ENCODE measurements around the gene GYPC.

GYPC gene

GRCh38 chr2:126720638-126721037 is 64.7 kb downstream of the GYPC start:
- 96% methylated on average over 2 of the region's 2 CpGs for WGBS
- no peak overlapping the region for H3K27ac ChIP-seq (ENCODE audit: low read depth, low read length)
- H3K36me3 ChIP-seq (ENCODE audit: insufficient read depth, low read length) = no peaks in the 10 kb centered on the region
- H3K4me3 ChIP-seq (ENCODE audit: low read length) = no peak overlapping the region
- H3K4me1 ChIP-seq (ENCODE audit: insufficient read depth, low read length) = no peaks in the 10 kb centered on the region
- H3K27me3 ChIP-seq (ENCODE audit: insufficient read depth, low read length) = no peaks in the 10 kb centered on the region
- H3K9me3 ChIP-seq (ENCODE audit: insufficient read depth, low read depth, low read length) = peaks cover 11% of the 10 kb centered on the region
- no peak overlapping the region for H3K9ac ChIP-seq (ENCODE audit: low read depth, low read length)

DNA sequence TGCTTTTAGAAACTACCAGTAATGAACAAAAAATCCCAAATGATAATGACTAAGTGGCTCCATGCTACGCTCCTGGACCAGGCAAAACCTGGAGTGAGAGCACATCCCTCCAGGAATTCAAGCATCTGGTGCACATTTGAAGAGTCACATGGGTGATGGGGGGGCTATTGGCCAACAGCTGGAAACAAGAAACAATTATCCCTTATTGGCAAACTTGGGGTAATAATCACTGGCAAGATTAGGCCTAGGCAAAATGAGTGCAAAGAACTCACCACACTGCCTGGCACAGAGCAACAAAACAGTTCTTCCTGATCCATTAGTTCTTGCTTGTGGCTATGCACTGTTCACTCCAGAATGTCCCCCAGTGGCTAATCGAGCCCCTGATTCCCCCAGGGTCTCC is 66.1 kb downstream of the GYPC start:
- no peaks in the 10 kb centered on the region for H3K27me3 ChIP-seq (ENCODE audit: insufficient read depth, low read length)
- WGBS = 87% methylated on average over 2 of the region's 2 CpGs
- H3K4me1 ChIP-seq (ENCODE audit: insufficient read depth, low read length) = no peaks in the 10 kb centered on the region
- no peak overlapping the region for H3K27ac ChIP-seq (ENCODE audit: low read depth, low read length)
- peaks cover 16% of the 10 kb centered on the region for H3K9me3 ChIP-seq (ENCODE audit: insufficient read depth, low read depth, low read length)
- no peaks in the 10 kb centered on the region for H3K36me3 ChIP-seq (ENCODE audit: insufficient read depth, low read length)
- H3K4me3 ChIP-seq (ENCODE audit: low read length) = no peak overlapping the region
- H3K9ac ChIP-seq (ENCODE audit: low read depth, low read length) = no peak overlapping the region

DNA sequence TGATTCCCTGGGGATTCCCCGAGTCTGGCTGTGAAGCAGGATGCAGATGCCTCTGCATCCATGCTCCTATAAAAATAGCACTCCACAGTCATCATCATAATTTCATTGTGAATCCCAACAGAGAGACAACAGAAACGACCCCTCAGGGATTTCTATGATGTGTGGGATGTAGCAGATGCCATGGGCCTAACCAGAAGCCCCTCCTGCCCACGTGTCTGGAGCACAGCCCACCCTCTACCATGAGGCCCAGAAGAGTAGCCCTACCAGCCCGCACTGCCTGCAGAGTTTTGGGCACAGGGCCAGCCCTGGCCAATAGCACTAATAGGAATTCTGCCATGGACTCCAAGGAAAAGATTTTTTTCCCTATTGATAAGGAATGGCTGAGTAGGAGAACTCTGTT is 66.6 kb downstream of the GYPC start:
- Histone ChIP-seq H3K9ac (ENCODE audit: low read depth, low read length) (no peak overlapping the region), H3K4me1 (ENCODE audit: insufficient read depth, low read length) (no peaks in the 10 kb centered on the region), H3K27ac (ENCODE audit: low read depth, low read length) (no peak overlapping the region), H3K9me3 (ENCODE audit: insufficient read depth, low read depth, low read length) (peaks cover 16% of the 10 kb centered on the region), H3K36me3 (ENCODE audit: insufficient read depth, low read length) (no peaks in the 10 kb centered on the region), H3K27me3 (ENCODE audit: insufficient read depth, low read length) (no peaks in the 10 kb centered on the region), H3K4me3 (ENCODE audit: low read length) (no peak overlapping the region)
- 90% methylated on average over 4 of the region's 4 CpGs for whole genome bisulfite sequencing

- Histone ChIP-seq H3K9me3 (ENCODE audit: insufficient read depth, low read depth, low read length) (peaks cover 16% of the 10 kb centered on the region), H3K27ac (ENCODE audit: low read depth, low read length) (no peak overlapping the region), H3K4me1 (ENCODE audit: insufficient read depth, low read length) (no peaks in the 10 kb centered on the region), H3K9ac (ENCODE audit: low read depth, low read length) (no peak overlapping the region), H3K4me3 (ENCODE audit: low read length) (no peak overlapping the region), H3K27me3 (ENCODE audit: insufficient read depth, low read length) (no peaks in the 10 kb centered on the region), H3K36me3 (ENCODE audit: insufficient read depth, low read length) (no peaks in the 10 kb centered on the region)
- WGBS = 95% methylated on average over 2 of the region's 2 CpGs
Observed at GRCh38 chr2:126723281-126723815, 67.4 kb downstream of the GYPC start.

DNA sequence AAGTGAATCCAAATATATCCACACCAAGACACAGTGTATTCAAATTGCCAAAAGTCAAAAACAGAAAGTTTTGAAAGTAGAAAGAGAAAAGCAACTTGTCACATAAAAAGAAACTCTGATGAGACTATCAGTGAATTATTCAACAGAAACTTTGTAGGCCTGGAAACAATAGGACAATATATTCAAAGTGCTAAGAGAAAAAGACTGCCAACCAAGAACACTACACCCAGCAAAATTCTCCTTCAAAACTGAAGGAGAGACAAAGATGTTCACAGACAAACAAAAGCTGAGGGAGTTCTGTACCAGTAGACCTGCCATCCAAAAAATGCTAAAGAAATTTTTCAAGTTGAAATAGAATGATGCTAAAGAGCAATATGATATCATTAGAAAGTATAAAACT is 69.6 kb downstream of the GYPC start:
- Histone ChIP-seq H3K4me1 (ENCODE audit: insufficient read depth, low read length) (no peaks in the 10 kb centered on the region), H3K4me3 (ENCODE audit: low read length) (no peak overlapping the region), H3K27me3 (ENCODE audit: insufficient read depth, low read length) (no peaks in the 10 kb centered on the region), H3K36me3 (ENCODE audit: insufficient read depth, low read length) (no peaks in the 10 kb centered on the region), H3K27ac (ENCODE audit: low read depth, low read length) (no peak overlapping the region), H3K9me3 (ENCODE audit: insufficient read depth, low read depth, low read length) (peaks cover 16% of the 10 kb centered on the region), H3K9ac (ENCODE audit: low read depth, low read length) (no peak overlapping the region)

GRCh38 chr2:126729896-126730295 is 73.9 kb downstream of the GYPC start:
- H3K4me1 ChIP-seq (ENCODE audit: insufficient read depth, low read length) = no peaks in the 10 kb centered on the region
- H3K27me3 ChIP-seq (ENCODE audit: insufficient read depth, low read length) = no peaks in the 10 kb centered on the region
- H3K9ac ChIP-seq (ENCODE audit: low read depth, low read length) = no peak overlapping the region
- no peaks in the 10 kb centered on the region for H3K36me3 ChIP-seq (ENCODE audit: insufficient read depth, low read length)
- H3K9me3 ChIP-seq (ENCODE audit: insufficient read depth, low read depth, low read length) = peaks cover 12% of the 10 kb centered on the region; the same call in 1 of the 2 replicates
- WGBS = 90% methylated on average over 4 of the region's 4 CpGs
- H3K4me3 ChIP-seq (ENCODE audit: low read length) = no peak overlapping the region
- H3K27ac ChIP-seq (ENCODE audit: low read depth, low read length) = no peak overlapping the region

DNA sequence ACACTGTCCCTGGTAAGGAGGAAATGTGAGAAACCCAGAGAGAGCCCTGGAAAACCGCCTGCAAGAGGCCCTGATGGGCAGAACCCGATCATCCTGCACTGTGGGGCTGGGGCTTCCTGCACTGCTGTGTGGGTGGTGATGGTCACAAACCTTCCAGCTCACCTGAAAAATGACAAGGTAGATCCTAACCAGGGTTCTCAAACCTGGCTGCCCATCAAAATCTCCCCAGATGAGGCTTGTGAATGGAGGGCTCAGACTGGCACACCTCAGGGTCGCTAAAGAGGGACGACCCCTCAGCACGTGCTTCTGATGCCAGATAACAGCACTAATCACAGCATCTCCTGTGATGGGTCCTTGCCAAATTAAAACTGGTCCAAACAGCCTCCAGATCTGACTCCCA is 74.7 kb downstream of the GYPC start:
- Histone ChIP-seq H3K4me1 (ENCODE audit: insufficient read depth, low read length) (no peaks in the 10 kb centered on the region), H3K9me3 (ENCODE audit: insufficient read depth, low read depth, low read length) (peaks cover 5% of the 10 kb centered on the region; the same call in 1 of the 2 replicates), H3K4me3 (ENCODE audit: low read length) (no peak overlapping the region), H3K27ac (ENCODE audit: low read depth, low read length) (no peak overlapping the region), H3K9ac (ENCODE audit: low read depth, low read length) (no peak overlapping the region), H3K27me3 (ENCODE audit: insufficient read depth, low read length) (no peaks in the 10 kb centered on the region), H3K36me3 (ENCODE audit: insufficient read depth, low read length) (no peaks in the 10 kb centered on the region)
- WGBS = 90% methylated on average over 5 of the region's 5 CpGs

DNA sequence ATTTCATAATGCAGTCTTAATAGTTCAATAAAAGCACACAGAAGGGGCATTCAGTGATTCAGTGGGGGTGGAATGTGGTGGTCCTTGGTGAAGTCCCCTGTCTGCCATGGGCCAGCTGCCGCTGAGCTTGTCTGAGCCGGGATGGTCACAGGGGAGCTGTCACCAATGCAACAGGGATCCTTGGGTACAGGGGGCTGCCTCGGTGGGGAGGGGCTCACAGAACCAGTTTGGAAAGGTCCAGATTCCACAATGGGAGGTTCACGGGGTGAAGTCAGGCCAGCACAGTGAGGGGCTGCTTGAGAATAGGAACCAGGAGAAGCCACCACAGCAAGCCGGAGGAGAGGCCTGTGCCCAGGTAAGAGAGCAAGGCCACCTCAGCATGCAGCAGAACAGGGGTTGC is 75.4 kb downstream of the GYPC start:
- no peak overlapping the region for H3K9ac ChIP-seq (ENCODE audit: low read depth, low read length)
- H3K36me3 ChIP-seq (ENCODE audit: insufficient read depth, low read length) = no peaks in the 10 kb centered on the region
- no peaks in the 10 kb centered on the region for H3K27me3 ChIP-seq (ENCODE audit: insufficient read depth, low read length)
- H3K27ac ChIP-seq (ENCODE audit: low read depth, low read length) = no peak overlapping the region
- H3K9me3 ChIP-seq (ENCODE audit: insufficient read depth, low read depth, low read length) = no peaks in the 10 kb centered on the region
- H3K4me3 ChIP-seq (ENCODE audit: low read length) = no peak overlapping the region
- WGBS = 93% methylated on average over 5 of the region's 5 CpGs
- no peaks in the 10 kb centered on the region for H3K4me1 ChIP-seq (ENCODE audit: insufficient read depth, low read length)

DNA sequence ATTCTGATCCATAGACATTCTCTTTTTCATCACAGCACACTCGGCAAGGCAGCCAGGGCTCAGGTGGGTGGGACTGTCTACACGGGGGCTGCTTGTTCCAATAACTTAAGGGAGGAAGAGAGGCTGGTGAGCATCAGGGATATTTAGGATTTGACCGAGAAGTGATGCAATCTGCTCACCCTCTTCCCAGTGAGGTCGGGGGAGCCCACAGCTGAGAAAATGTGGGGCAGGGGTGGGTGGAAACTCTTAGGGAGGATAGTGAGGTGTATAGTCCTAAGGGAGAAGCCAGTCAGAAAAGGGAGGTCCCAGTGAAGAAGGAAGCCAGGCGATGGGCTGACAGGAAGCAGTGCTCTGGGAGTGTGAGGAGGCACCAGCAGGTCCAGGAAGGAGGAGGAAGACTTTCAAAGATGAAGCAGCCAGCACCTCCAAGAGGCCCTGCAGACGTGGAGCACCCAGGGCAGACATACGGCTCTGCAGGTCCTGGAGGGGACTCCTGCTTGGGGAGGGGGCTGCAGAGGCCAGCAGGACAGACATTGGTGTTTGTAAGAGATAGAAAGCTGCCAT is 76.8 kb downstream of the GYPC start:
- Histone ChIP-seq H3K9me3 (ENCODE audit: insufficient read depth, low read depth, low read length) (no peaks in the 10 kb centered on the region), H3K4me3 (ENCODE audit: low read length) (no peak overlapping the region), H3K27me3 (ENCODE audit: insufficient read depth, low read length) (no peaks in the 10 kb centered on the region), H3K9ac (ENCODE audit: low read depth, low read length) (no peak overlapping the region), H3K36me3 (ENCODE audit: insufficient read depth, low read length) (no peaks in the 10 kb centered on the region), H3K27ac (ENCODE audit: low read depth, low read length) (no peak overlapping the region), H3K4me1 (ENCODE audit: insufficient read depth, low read length) (no peaks in the 10 kb centered on the region)
- 92% methylated on average over 7 of the region's 7 CpGs for WGBS

DNA sequence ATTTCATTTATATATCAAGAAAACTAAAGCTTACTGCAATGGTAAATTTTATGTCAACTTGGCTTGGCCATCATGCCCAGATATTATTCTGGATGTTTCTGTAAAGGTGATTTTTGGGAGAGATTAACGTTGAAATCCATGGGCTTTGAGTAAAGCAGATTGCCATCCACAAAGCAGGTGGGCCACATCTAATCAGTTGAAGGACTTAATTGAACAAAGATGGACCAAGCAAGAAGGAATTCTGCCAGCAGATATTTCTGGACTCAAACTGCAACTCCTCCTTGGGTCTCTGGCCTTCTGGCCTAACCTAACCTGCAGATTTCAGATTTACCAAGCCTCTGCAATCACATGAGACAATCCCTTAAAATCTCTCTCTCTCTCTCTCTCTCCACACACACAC is 77.8 kb downstream of the GYPC start:
- Histone ChIP-seq H3K4me3 (ENCODE audit: low read length) (no peak overlapping the region), H3K9ac (ENCODE audit: low read depth, low read length) (no peak overlapping the region), H3K36me3 (ENCODE audit: insufficient read depth, low read length) (no peaks in the 10 kb centered on the region), H3K4me1 (ENCODE audit: insufficient read depth, low read length) (no peaks in the 10 kb centered on the region), H3K9me3 (ENCODE audit: insufficient read depth, low read depth, low read length) (no peaks in the 10 kb centered on the region), H3K27me3 (ENCODE audit: insufficient read depth, low read length) (no peaks in the 10 kb centered on the region), H3K27ac (ENCODE audit: low read depth, low read length) (no peak overlapping the region)
- WGBS = 88% methylated on average over 1 of the region's 1 CpG

GRCh38 chr2:126736133-126736874 is 80.3 kb downstream of the GYPC start:
- WGBS = 95% methylated on average over 7 of the region's 8 CpGs
- H3K27me3 ChIP-seq (ENCODE audit: insufficient read depth, low read length) = no peaks in the 10 kb centered on the region
- no peak overlapping the region for H3K9ac ChIP-seq (ENCODE audit: low read depth, low read length)
- no peak overlapping the region for H3K27ac ChIP-seq (ENCODE audit: low read depth, low read length)
- no peaks in the 10 kb centered on the region for H3K4me1 ChIP-seq (ENCODE audit: insufficient read depth, low read length)
- no peaks in the 10 kb centered on the region for H3K9me3 ChIP-seq (ENCODE audit: insufficient read depth, low read depth, low read length)
- H3K36me3 ChIP-seq (ENCODE audit: insufficient read depth, low read length) = no peaks in the 10 kb centered on the region
- H3K4me3 ChIP-seq (ENCODE audit: low read length) = no peak overlapping the region
